H1 (cell line): ENCODE data around the gene GNG7. TPM values are rescaled to one million over a fixed set of nuclear protein-coding genes. Genes with fewer than 3 reads are reported as not detected.
A peak's percentile ranks its signal among the peaks of the same experiment; 100 is the strongest.

Experiments
- JUN ChIP-seq: IDR thresholded peaks from 2 replicates; pipeline ENCODE4 v1.6.1; 2011; ENCODE audit warnings: low read depth, mild to moderate bottlenecking, improper control_type of control experiment, low read length
- KDM4A ChIP-seq: IDR thresholded peaks from one replicate; pipeline ENCODE4 v1.7.1; 2012; ENCODE audit warnings: low read depth, mild to moderate bottlenecking, moderate library complexity, low read length, inconsistent platforms; ENCODE audit not compliant: severe bottlenecking
- SP1 ChIP-seq: IDR thresholded peaks from 2 replicates; pipeline ENCODE4 v1.6.1; 2011; ENCODE audit warnings: low read depth, low read length
- TAF1 ChIP-seq: IDR thresholded peaks from 2 replicates; pipeline ENCODE4 v1.6.1; 2011; ENCODE audit warnings: mild to moderate bottlenecking, low read depth, low read length
- TAF7 ChIP-seq: optimal IDR thresholded peaks from 2 replicates; pipeline ENCODE3; 2011; ENCODE audit warnings: low read depth, mild to moderate bottlenecking, inconsistent platforms, low read length, moderate library complexity, borderline replicate concordance
- TEAD4 ChIP-seq: IDR thresholded peaks from 2 replicates; pipeline ENCODE4 v1.6.1; 2012; ENCODE audit warnings: low read depth, low read length, inconsistent platforms, mixed read lengths
- polyA plus RNA-seq, 7 experiments: library from polyadenylated mRNA; depleted of rRNA in 3 of 7; stranded (reverse) in 5 of 7; unstranded in 2 of 7; fragments of >200 nt in 5 of 7; fragments of 200-250 nt in 2 of 7; gene quantifications; 1 replicate in 5 of 7; 2 replicates in 1 of 7; 4 replicates in 1 of 7; pipeline versions ENCODE4 v1.2.1 to v1.2.3, GENCODE V29; 2011 to 2013; ENCODE audit warnings: missing spikeins in 2 of 7, mixed read lengths in 2 of 7
- total RNA-seq: library from RNA; stranded (reverse); fragmentation: NEBNext Ultra II Directional; extraction: Animal tissue kit (Norgen Biotek cat#: 25700); gene quantifications from 2 replicates; pipeline ENCODE4 v1.2.1, GENCODE V29; 2021
- TF ChIP-seq, protein P1 (sequence below): fragments of 300-600 bp; sonication (generic); IDR thresholded peaks from 2 replicates; pipeline ENCODE4 v1.7.1; 2012; ENCODE audit warnings: low read length, moderate library complexity, mild to moderate bottlenecking, inconsistent platforms; ENCODE audit not compliant: insufficient replicate concordance
- TF ChIP-seq, protein P2 (sequence below): IDR thresholded peaks from 2 replicates; pipeline ENCODE4 v1.6.1; 2012; ENCODE audit warnings: inconsistent platforms

The GNG7 gene
- total and polyA plus RNA-seq, 2 of the 8 experiments (the other 6 are each of a cell fraction or from before 2014, with no cell fraction given), result 2.8 to 7.8 TPM

DNA sequence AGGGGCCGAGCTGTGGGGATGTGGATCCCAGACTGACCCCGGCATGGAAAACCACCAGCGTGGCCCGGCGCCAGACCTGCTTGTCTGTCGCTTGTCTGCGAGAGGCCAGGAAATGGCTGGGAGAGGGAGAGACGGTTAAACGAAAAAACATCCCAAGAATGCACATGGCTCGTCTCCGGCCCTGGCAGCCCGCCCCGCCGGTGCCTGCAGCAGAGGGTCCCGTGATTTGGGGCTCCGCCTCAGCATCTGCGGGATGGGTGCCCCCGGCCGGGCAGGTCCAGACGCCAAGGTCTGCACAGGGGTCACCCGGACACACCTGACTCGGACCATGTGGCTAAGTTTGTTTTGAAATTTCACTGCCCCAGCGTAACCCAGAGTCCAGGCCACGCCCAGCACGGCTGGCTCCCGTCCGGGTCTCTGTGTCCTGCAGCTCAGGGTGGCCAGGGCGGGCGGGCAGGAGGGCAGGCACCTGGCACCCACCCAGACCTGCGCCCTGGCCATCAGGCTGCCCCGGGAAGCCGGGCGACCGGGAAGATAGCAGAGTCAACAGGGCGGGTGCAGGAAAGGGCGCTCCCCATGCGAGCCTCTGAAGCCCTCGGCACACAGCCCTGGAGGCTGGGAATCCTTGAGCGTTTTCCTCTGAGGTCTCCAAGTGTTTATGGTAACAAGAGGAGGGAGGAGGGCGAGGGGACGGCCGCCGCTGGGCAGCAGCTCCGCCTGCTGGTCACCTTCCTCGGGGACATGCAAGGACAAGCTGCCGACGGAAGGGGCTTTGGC is 123.4 kb downstream of the GNG7 start (continued):
- TF ChIP-seq, protein P1, sequence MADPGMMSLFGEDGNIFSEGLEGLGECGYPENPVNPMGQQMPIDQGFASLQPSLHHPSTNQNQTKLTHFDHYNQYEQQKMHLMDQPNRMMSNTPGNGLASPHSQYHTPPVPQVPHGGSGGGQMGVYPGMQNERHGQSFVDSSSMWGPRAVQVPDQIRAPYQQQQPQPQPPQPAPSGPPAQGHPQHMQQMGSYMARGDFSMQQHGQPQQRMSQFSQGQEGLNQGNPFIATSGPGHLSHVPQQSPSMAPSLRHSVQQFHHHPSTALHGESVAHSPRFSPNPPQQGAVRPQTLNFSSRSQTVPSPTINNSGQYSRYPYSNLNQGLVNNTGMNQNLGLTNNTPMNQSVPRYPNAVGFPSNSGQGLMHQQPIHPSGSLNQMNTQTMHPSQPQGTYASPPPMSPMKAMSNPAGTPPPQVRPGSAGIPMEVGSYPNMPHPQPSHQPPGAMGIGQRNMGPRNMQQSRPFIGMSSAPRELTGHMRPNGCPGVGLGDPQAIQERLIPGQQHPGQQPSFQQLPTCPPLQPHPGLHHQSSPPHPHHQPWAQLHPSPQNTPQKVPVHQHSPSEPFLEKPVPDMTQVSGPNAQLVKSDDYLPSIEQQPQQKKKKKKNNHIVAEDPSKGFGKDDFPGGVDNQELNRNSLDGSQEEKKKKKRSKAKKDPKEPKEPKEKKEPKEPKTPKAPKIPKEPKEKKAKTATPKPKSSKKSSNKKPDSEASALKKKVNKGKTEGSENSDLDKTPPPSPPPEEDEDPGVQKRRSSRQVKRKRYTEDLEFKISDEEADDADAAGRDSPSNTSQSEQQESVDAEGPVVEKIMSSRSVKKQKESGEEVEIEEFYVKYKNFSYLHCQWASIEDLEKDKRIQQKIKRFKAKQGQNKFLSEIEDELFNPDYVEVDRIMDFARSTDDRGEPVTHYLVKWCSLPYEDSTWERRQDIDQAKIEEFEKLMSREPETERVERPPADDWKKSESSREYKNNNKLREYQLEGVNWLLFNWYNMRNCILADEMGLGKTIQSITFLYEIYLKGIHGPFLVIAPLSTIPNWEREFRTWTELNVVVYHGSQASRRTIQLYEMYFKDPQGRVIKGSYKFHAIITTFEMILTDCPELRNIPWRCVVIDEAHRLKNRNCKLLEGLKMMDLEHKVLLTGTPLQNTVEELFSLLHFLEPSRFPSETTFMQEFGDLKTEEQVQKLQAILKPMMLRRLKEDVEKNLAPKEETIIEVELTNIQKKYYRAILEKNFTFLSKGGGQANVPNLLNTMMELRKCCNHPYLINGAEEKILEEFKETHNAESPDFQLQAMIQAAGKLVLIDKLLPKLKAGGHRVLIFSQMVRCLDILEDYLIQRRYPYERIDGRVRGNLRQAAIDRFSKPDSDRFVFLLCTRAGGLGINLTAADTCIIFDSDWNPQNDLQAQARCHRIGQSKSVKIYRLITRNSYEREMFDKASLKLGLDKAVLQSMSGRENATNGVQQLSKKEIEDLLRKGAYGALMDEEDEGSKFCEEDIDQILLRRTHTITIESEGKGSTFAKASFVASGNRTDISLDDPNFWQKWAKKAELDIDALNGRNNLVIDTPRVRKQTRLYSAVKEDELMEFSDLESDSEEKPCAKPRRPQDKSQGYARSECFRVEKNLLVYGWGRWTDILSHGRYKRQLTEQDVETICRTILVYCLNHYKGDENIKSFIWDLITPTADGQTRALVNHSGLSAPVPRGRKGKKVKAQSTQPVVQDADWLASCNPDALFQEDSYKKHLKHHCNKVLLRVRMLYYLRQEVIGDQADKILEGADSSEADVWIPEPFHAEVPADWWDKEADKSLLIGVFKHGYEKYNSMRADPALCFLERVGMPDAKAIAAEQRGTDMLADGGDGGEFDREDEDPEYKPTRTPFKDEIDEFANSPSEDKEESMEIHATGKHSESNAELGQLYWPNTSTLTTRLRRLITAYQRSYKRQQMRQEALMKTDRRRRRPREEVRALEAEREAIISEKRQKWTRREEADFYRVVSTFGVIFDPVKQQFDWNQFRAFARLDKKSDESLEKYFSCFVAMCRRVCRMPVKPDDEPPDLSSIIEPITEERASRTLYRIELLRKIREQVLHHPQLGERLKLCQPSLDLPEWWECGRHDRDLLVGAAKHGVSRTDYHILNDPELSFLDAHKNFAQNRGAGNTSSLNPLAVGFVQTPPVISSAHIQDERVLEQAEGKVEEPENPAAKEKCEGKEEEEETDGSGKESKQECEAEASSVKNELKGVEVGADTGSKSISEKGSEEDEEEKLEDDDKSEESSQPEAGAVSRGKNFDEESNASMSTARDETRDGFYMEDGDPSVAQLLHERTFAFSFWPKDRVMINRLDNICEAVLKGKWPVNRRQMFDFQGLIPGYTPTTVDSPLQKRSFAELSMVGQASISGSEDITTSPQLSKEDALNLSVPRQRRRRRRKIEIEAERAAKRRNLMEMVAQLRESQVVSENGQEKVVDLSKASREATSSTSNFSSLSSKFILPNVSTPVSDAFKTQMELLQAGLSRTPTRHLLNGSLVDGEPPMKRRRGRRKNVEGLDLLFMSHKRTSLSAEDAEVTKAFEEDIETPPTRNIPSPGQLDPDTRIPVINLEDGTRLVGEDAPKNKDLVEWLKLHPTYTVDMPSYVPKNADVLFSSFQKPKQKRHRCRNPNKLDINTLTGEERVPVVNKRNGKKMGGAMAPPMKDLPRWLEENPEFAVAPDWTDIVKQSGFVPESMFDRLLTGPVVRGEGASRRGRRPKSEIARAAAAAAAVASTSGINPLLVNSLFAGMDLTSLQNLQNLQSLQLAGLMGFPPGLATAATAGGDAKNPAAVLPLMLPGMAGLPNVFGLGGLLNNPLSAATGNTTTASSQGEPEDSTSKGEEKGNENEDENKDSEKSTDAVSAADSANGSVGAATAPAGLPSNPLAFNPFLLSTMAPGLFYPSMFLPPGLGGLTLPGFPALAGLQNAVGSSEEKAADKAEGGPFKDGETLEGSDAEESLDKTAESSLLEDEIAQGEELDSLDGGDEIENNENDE, result no peak
- TF ChIP-seq KDM4A (peak; percentile 76), JUN (no peak), SP1 (peak; percentile 34; the same call in 1 of the 2 replicates), TAF7 (no peak), TAF1 (0 out of 2 replicates have a peak, but pooled peaks have one; percentile 17), TEAD4 (no peak)
- TF ChIP-seq, protein P2, sequence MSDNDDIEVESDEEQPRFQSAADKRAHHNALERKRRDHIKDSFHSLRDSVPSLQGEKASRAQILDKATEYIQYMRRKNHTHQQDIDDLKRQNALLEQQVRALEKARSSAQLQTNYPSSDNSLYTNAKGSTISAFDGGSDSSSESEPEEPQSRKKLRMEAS, result peak; percentile 64
